GM12878 (cell line): ENCODE data around the gene SLC2A9. TPM values are rescaled to one million over a fixed set of nuclear protein-coding genes. Genes with fewer than 3 reads are reported as not detected.

Source experiments
- ATF7 ChIP-seq: fragments of 450-650 bp; IDR thresholded peaks from 2 replicates; pipeline ENCODE4 v1.6.1; 2016; ENCODE audit warnings: low read depth, mild to moderate bottlenecking
- BHLHE40 ChIP-seq, 2 experiments: fragments of 450-650 bp in 1 of 2; IDR thresholded peaks; 2 replicates each; pipeline ENCODE4 v1.6.1; 2011 to 2017; ENCODE audit warnings: low read depth in 2 of 2, borderline replicate concordance in 1 of 2, improper control_type of control experiment in 1 of 2, low read length in 1 of 2, mild to moderate bottlenecking in 1 of 2
- BMI1 ChIP-seq: fragments of 450-650 bp; IDR thresholded peaks from 2 replicates; pipeline ENCODE4 v1.6.1; 2016; ENCODE audit warnings: mild to moderate bottlenecking, moderate library complexity, borderline replicate concordance
- CTCF ChIP-seq, 3 experiments: IDR thresholded peaks in 2 of 3; conservative IDR thresholded peaks in 1 of 3; 2 replicates each; pipeline ENCODE4 v1.5.1; 2011; ENCODE audit warnings: low read depth in 3 of 3, low read length in 3 of 3, mild to moderate bottlenecking in 3 of 3, control low read depth in 2 of 3, moderate library complexity in 2 of 3, inconsistent platforms in 1 of 3, mixed read lengths in 1 of 3; ENCODE audit not compliant: control insufficient read depth in 2 of 3, insufficient read depth in 1 of 3; ENCODE audit errors: extremely low read depth in 1 of 3
- E4F1 ChIP-seq: fragments of 450-650 bp; IDR thresholded peaks from 2 replicates; pipeline ENCODE4 v1.6.1; 2018; ENCODE audit warnings: borderline replicate concordance, mild to moderate bottlenecking; ENCODE audit not compliant: partially characterized antibody
- EP300 ChIP-seq, 2 experiments: fragments of 150-350 bp in 1 of 2; IDR thresholded peaks; 2 replicates each; pipeline ENCODE4 v1.6.1; 2011 to 2012; ENCODE audit warnings: low read depth in 2 of 2, low read length in 2 of 2, borderline replicate concordance in 1 of 2, improper control_type of control experiment in 1 of 2, inconsistent platforms in 1 of 2; ENCODE audit not compliant: control insufficient read depth in 1 of 2
- GABPA ChIP-seq: IDR thresholded peaks from 2 replicates; pipeline ENCODE4 v1.6.1; 2014; ENCODE audit warnings: antibody characterized with exemption, low read depth, mild to moderate bottlenecking, inconsistent platforms
- IKZF1 ChIP-seq: fragments of 450-650 bp; conservative IDR thresholded peaks from 2 replicates; pipeline ENCODE4 v1.6.1; 2017; ENCODE audit warnings: antibody characterized with exemption, mild to moderate bottlenecking
- IKZF2 ChIP-seq, 2 experiments: fragments of 450-650 bp; IDR thresholded peaks; 2 replicates each; pipeline ENCODE4 v1.6.1; 2017; ENCODE audit warnings: mild to moderate bottlenecking in 2 of 2, moderate library complexity in 2 of 2
- KAT2A ChIP-seq: conservative IDR thresholded peaks from 2 replicates; pipeline ENCODE4 v1.6.1; 2011; ENCODE audit warnings: low read depth, low read length; ENCODE audit not compliant: control insufficient read depth
- MEF2A ChIP-seq: IDR thresholded peaks from 2 replicates; pipeline ENCODE4 v1.6.1; 2011; ENCODE audit warnings: low read depth, mild to moderate bottlenecking, low read length, moderate library complexity; ENCODE audit not compliant: insufficient read depth
- NFIC ChIP-seq: IDR thresholded peaks from 2 replicates; pipeline ENCODE4 v1.6.1; 2012; ENCODE audit warnings: low read depth, mild to moderate bottlenecking, inconsistent platforms, low read length, moderate library complexity
- STAT1 ChIP-seq: fragments of 450-650 bp; conservative IDR thresholded peaks from 2 replicates; pipeline ENCODE4 v1.6.1; 2014; ENCODE audit warnings: antibody characterized with exemption, mild to moderate bottlenecking
- TAF1 ChIP-seq: IDR thresholded peaks from 2 replicates; pipeline ENCODE4 v1.6.1; 2011; ENCODE audit warnings: mild to moderate bottlenecking, low read depth, low read length, borderline replicate concordance
- TARDBP ChIP-seq: IDR thresholded peaks from 2 replicates; pipeline ENCODE4 v1.6.1; 2016; ENCODE audit warnings: borderline replicate concordance
- polyA plus RNA-seq, 11 experiments: library from polyadenylated mRNA; depleted of rRNA in 4 of 11; unstranded in 6 of 11; stranded (reverse) in 5 of 11; fragments of >200 nt; fragmentation: Nextera tagmentation in 4 of 11; fragmentation: Illumina TruSeq in 1 of 11; extraction: Ambion mirVana in 4 of 11; extraction: Trizol in 1 of 11; gene quantifications; 1 replicate in 1 of 11; 2 replicates in 10 of 11; pipeline versions ENCODE4 v1.2.1 to v1.2.3, GENCODE V29; 2011 to 2016; ENCODE audit warnings: inconsistent platforms in 2 of 11, missing spikeins in 2 of 11, low read depth in 1 of 11
- total RNA-seq, 4 experiments: library from RNA; depleted of rRNA in 3 of 4; stranded (reverse); fragments of >200 nt in 3 of 4; fragmentation: Illumina TruSeq in 1 of 4; extraction: Trizol in 1 of 4; gene quantifications; 2 replicates each; pipeline versions ENCODE4 v1.2.1 to v1.2.3, GENCODE V29; 2013 to 2021
- TF ChIP-seq, protein P1 (sequence below): fragments of 450-650 bp; IDR thresholded peaks from 2 replicates; pipeline ENCODE4 v1.6.1; 2017; ENCODE audit warnings: mild to moderate bottlenecking, moderate library complexity
- TF ChIP-seq, protein P2 (sequence below): IDR thresholded peaks from 2 replicates; pipeline ENCODE4 v1.6.1; 2011; ENCODE audit warnings: low read depth, mild to moderate bottlenecking, low read length, moderate library complexity, borderline replicate concordance; ENCODE audit errors: extremely low read depth
- TF ChIP-seq, protein P3 (sequence below): fragments of 450-650 bp; IDR thresholded peaks from 2 replicates; pipeline ENCODE4 v1.6.1; 2017; ENCODE audit warnings: low read depth, mild to moderate bottlenecking, moderate library complexity

SLC2A9 gene
- total and polyA plus RNA-seq, 10 of the 15 experiments (the other 5 are each of a cell fraction or from before 2014, with no cell fraction given): 0.28 to 2.8 (median 1.2) TPM

GRCh38 chr4:10003666-10004065, 17.6 kb downstream of the SLC2A9 start (continued):
- TF ChIP-seq, protein P1, sequence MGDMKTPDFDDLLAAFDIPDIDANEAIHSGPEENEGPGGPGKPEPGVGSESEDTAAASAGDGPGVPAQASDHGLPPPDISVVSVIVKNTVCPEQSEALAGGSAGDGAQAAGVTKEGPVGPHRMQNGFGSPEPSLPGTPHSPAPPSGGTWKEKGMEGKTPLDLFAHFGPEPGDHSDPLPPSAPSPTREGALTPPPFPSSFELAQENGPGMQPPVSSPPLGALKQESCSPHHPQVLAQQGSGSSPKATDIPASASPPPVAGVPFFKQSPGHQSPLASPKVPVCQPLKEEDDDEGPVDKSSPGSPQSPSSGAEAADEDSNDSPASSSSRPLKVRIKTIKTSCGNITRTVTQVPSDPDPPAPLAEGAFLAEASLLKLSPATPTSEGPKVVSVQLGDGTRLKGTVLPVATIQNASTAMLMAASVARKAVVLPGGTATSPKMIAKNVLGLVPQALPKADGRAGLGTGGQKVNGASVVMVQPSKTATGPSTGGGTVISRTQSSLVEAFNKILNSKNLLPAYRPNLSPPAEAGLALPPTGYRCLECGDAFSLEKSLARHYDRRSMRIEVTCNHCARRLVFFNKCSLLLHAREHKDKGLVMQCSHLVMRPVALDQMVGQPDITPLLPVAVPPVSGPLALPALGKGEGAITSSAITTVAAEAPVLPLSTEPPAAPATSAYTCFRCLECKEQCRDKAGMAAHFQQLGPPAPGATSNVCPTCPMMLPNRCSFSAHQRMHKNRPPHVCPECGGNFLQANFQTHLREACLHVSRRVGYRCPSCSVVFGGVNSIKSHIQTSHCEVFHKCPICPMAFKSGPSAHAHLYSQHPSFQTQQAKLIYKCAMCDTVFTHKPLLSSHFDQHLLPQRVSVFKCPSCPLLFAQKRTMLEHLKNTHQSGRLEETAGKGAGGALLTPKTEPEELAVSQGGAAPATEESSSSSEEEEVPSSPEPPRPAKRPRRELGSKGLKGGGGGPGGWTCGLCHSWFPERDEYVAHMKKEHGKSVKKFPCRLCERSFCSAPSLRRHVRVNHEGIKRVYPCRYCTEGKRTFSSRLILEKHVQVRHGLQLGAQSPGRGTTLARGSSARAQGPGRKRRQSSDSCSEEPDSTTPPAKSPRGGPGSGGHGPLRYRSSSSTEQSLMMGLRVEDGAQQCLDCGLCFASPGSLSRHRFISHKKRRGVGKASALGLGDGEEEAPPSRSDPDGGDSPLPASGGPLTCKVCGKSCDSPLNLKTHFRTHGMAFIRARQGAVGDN: peak; percentile 54
- no peak for TF ChIP-seq GABPA
- TF ChIP-seq, protein P2, sequence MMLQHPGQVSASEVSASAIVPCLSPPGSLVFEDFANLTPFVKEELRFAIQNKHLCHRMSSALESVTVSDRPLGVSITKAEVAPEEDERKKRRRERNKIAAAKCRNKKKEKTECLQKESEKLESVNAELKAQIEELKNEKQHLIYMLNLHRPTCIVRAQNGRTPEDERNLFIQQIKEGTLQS: no peak
- TF ChIP-seq IKZF1: peak; percentile 36; the same call in 1 of the 2 replicates
- no peak for TF ChIP-seq STAT1
- TF ChIP-seq BMI1: no peak
- peak in 1 of 2 experiments; percentile 10; a peak in 1 of 4 replicates for TF ChIP-seq EP300 (IDR thresholded peaks at IDR 0.05; ENCODE audit: borderline replicate concordance in 1 of 2, control insufficient read depth in 1 of 2, low read depth in 2 of 2, low read length in 2 of 2)
- TF ChIP-seq TARDBP: no peak
- no peak for TF ChIP-seq MEF2A
- no peak for TF ChIP-seq TAF1
- TF ChIP-seq CTCF (IDR thresholded peaks at IDR 0.05 in 2 of 3, conservative IDR thresholded peaks at IDR 0.05 in 1 of 3; ENCODE audit: control insufficient read depth in 2 of 3, extremely low read depth in 1 of 3, insufficient read depth in 1 of 3, low read depth in 3 of 3, low read length in 3 of 3): 0 out of 6 replicates have a peak, but pooled peaks of 1 of the 3 experiments have one; percentile 5
- peak; percentile 28 to 50; a peak in 2 of 4 replicates for TF ChIP-seq IKZF2 (IDR thresholded peaks at IDR 0.05)
- 0 out of 2 replicates have a peak, but pooled peaks have one; percentile 24 for TF ChIP-seq ATF7
- TF ChIP-seq KAT2A: no peak
- TF ChIP-seq, protein P3, sequence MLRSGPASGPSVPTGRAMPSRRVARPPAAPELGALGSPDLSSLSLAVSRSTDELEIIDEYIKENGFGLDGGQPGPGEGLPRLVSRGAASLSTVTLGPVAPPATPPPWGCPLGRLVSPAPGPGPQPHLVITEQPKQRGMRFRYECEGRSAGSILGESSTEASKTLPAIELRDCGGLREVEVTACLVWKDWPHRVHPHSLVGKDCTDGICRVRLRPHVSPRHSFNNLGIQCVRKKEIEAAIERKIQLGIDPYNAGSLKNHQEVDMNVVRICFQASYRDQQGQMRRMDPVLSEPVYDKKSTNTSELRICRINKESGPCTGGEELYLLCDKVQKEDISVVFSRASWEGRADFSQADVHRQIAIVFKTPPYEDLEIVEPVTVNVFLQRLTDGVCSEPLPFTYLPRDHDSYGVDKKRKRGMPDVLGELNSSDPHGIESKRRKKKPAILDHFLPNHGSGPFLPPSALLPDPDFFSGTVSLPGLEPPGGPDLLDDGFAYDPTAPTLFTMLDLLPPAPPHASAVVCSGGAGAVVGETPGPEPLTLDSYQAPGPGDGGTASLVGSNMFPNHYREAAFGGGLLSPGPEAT: no peak
- peak; percentile 60; the same call in 1 of the 2 replicates for TF ChIP-seq NFIC
- TF ChIP-seq E4F1: no peak
- peak in 1 of 2 experiments; percentile 35; a peak in 1 of 4 replicates for TF ChIP-seq BHLHE40 (IDR thresholded peaks at IDR 0.05; ENCODE audit: borderline replicate concordance in 1 of 2, low read depth in 2 of 2, low read length in 1 of 2)
